ENCODE results near the gene BCL2L15. TPM values are rescaled to one million over a fixed set of nuclear protein-coding genes. Genes with fewer than 3 reads are reported as not detected.

BCL2L15 gene
- total RNA-seq, 2 donors from 2014 or later: 0.46 to 92.5 TPM

GRCh38 chr1:113901191-113901590 lies 13.8 kb upstream of the BCL2L15 start:
- no peak for DNase-seq (ENCODE audit: low spot score)
- intact Hi-C loops (cut with DNase I): loop anchor here (5.0 to 10.0 kb wide), 2 partner anchors 64 to 756 kb away; no protein-coding TSS in a partner anchor

GRCh38 chr1:113899111-113899510 lies 11.7 kb upstream of the BCL2L15 start:
- H3K9me3 ChIP-seq: no peaks in the 10 kb centered on the region
- no peaks in the 10 kb centered on the region for H3K36me3 ChIP-seq
- intact Hi-C loops (cut with DNase I): no loop called here
- H3K4me1 ChIP-seq (replicated peaks): no peaks in the 10 kb centered on the region
- H3K27me3 ChIP-seq (replicated peaks; ENCODE audit: insufficient read depth): no peaks in the 10 kb centered on the region
- no peak overlapping the region for H3K4me3 ChIP-seq
- H3K27ac ChIP-seq: no peak overlapping the region
- no peak for TF ChIP-seq POLR2A (IDR thresholded peaks at IDR 0.05)
- TF ChIP-seq POLR2AphosphoS5 (IDR thresholded peaks at IDR 0.05): no peak
- TF ChIP-seq CTCF (IDR thresholded peaks at IDR 0.05): no peak
- DNase-seq (ENCODE audit: low spot score): no peak

More at GRCh38 chr1:113901191-113901590, 13.8 kb upstream of the BCL2L15 start:
- Histone ChIP-seq H3K36me3 (no peaks in the 10 kb centered on the region), H3K27me3 (replicated peaks; ENCODE audit: insufficient read depth) (no peaks in the 10 kb centered on the region), H3K27ac (no peak overlapping the region), H3K4me3 (no peak overlapping the region), H3K9me3 (no peaks in the 10 kb centered on the region), H3K4me1 (replicated peaks) (no peaks in the 10 kb centered on the region)
- TF ChIP-seq CTCF (IDR thresholded peaks at IDR 0.05) (no peak), POLR2AphosphoS5 (IDR thresholded peaks at IDR 0.05) (no peak), POLR2A (IDR thresholded peaks at IDR 0.05) (no peak)
- WGBS: 57% methylated on average over 3 of the region's 3 CpGs

GRCh38 chr1:113898241-113898814 lies 10.9 kb upstream of the BCL2L15 start:
- intact Hi-C loops (cut with DNase I): no loop called here
- WGBS: 100% methylated on average over 1 of the region's 1 CpG

GRCh38 chr1:113895961-113896360 lies 8.6 kb upstream of the BCL2L15 start:
- intact Hi-C loops (cut with DNase I): no loop called here
- TF ChIP-seq POLR2AphosphoS5 (IDR thresholded peaks at IDR 0.05) (no peak), CTCF (IDR thresholded peaks at IDR 0.05) (no peak), POLR2A (IDR thresholded peaks at IDR 0.05) (no peak)

More at GRCh38 chr1:113898241-113898814, 10.9 kb upstream of the BCL2L15 start:
- Histone ChIP-seq H3K4me1 (replicated peaks) (no peaks in the 10 kb centered on the region), H3K27ac (no peak overlapping the region), H3K9me3 (no peaks in the 10 kb centered on the region), H3K36me3 (no peaks in the 10 kb centered on the region), H3K27me3 (replicated peaks; ENCODE audit: insufficient read depth) (no peaks in the 10 kb centered on the region), H3K4me3 (no peak overlapping the region)
- no peak for TF ChIP-seq POLR2AphosphoS5 (IDR thresholded peaks at IDR 0.05)
- TF ChIP-seq CTCF (IDR thresholded peaks at IDR 0.05): no peak
- TF ChIP-seq POLR2A (IDR thresholded peaks at IDR 0.05): no peak
- no peak for DNase-seq (ENCODE audit: low spot score)

GRCh38 chr1:113895098-113895497 lies 7.7 kb upstream of the BCL2L15 start:
- WGBS: 84% methylated on average over 6 of the region's 6 CpGs
- no peak for DNase-seq (ENCODE audit: low spot score)
- no peaks in the 10 kb centered on the region for H3K9me3 ChIP-seq
- intact Hi-C loops (cut with DNase I): no loop called here
- no peaks in the 10 kb centered on the region for H3K27me3 ChIP-seq (replicated peaks; ENCODE audit: insufficient read depth)
- TF ChIP-seq CTCF (IDR thresholded peaks at IDR 0.05): no peak
- TF ChIP-seq POLR2A (IDR thresholded peaks at IDR 0.05): no peak
- no peak for TF ChIP-seq POLR2AphosphoS5 (IDR thresholded peaks at IDR 0.05)
- H3K4me1 ChIP-seq (replicated peaks): no peaks in the 10 kb centered on the region
- H3K36me3 ChIP-seq: no peaks in the 10 kb centered on the region
- no peak overlapping the region for H3K4me3 ChIP-seq
- H3K27ac ChIP-seq: no peak overlapping the region

More at GRCh38 chr1:113895961-113896360, 8.6 kb upstream of the BCL2L15 start:
- DNase-seq (ENCODE audit: low spot score): no peak
- Histone ChIP-seq H3K27me3 (replicated peaks; ENCODE audit: insufficient read depth) (no peaks in the 10 kb centered on the region), H3K36me3 (no peaks in the 10 kb centered on the region), H3K4me1 (replicated peaks) (no peaks in the 10 kb centered on the region), H3K9me3 (no peaks in the 10 kb centered on the region), H3K4me3 (no peak overlapping the region), H3K27ac (no peak overlapping the region)
- 73% methylated on average over 8 of the region's 8 CpGs for WGBS

Measured in prostate gland (tissue), 2 donors.